GM18499 (cell line): ENCODE data around the gene ARMS2.

ENCODE experiments used
- ATAC-seq: cut with Tn5 transposase; IDR thresholded peaks from one replicate; pipeline ENCODE4 v1.9.1; 2021; ENCODE audit warnings: moderate number of reproducible peaks; ENCODE audit not compliant: insufficient read depth, unreplicated experiment

Gene ARMS2

GRCh38 chr10:122468926-122469781, 14.7 kb downstream of the ARMS2 start:
- ATAC-seq = no peak

- ATAC-seq = no peak
Measured at GRCh38 chr10:122469848-122470247, 15.4 kb downstream of the ARMS2 start.

GRCh38 chr10:122471531-122472177, 17.2 kb downstream of the ARMS2 start:
- ATAC-seq = no peak

GRCh38 chr10:122473116-122473515, 18.7 kb downstream of the ARMS2 start:
- ATAC-seq = no peak

- no peak for ATAC-seq
Measured at GRCh38 chr10:122474131-122474818, 19.8 kb downstream of the ARMS2 start.

GRCh38 chr10:122475100-122475499, 20.6 kb downstream of the ARMS2 start:
- ATAC-seq = no peak

GRCh38 chr10:122475591-122476332, 21.3 kb downstream of the ARMS2 start:
- ATAC-seq = no peak

- no peak for ATAC-seq
Measured at GRCh38 chr10:122476333-122476695, 21.9 kb downstream of the ARMS2 start.

- ATAC-seq = no peak
Measured at GRCh38 chr10:122477436-122477835, 23.0 kb downstream of the ARMS2 start.

GRCh38 chr10:122478971-122479370, 24.5 kb downstream of the ARMS2 start:
- no peak for ATAC-seq

- no peak for ATAC-seq
Measured at GRCh38 chr10:122480146-122480833, 25.8 kb downstream of the ARMS2 start.

GRCh38 chr10:122481296-122482056, 27.0 kb downstream of the ARMS2 start:
- no peak for ATAC-seq

GRCh38 chr10:122484276-122485060, 30.0 kb downstream of the ARMS2 start:
- ATAC-seq = no peak

GRCh38 chr10:122485670-122486069, 31.2 kb downstream of the ARMS2 start:
- ATAC-seq = no peak

- no peak for ATAC-seq
Measured at GRCh38 chr10:122486406-122487080, 32.1 kb downstream of the ARMS2 start.

GRCh38 chr10:122487174-122487765, 32.8 kb downstream of the ARMS2 start:
- ATAC-seq = no peak

- no peak for ATAC-seq
Measured at GRCh38 chr10:122490268-122490667, 35.8 kb downstream of the ARMS2 start.
